Right atrium auricular region (tissue), 2 donors: ENCODE measurements around the gene SLC35D3. TPM values are rescaled to one million over a fixed set of nuclear protein-coding genes. Genes with fewer than 3 reads are reported as not detected.
"Not testable (repeated sequence)": the region's sequence is repeated elsewhere in the genome, so short reads cannot be mapped to it uniquely, and the experiment has no call there.

Experiments
- DNase-seq: peaks from one replicate; pipeline ENCODE4 v3.0.0-alpha.2; 2019; ENCODE audit warnings: low spot score
- H3K27ac ChIP-seq, 2 donors: fragments of 200-600 bp; sonication (generic); 1 replicate in 1 of 2; 2 replicates in 1 of 2; pipeline ENCODE4 v1.5.1; 2016 to 2019
- H3K27me3 ChIP-seq, 2 donors: fragments of 200-600 bp; sonication (generic); one replicate each; pipeline versions ENCODE4 v1.5.1 to v1.6.0; 2017 to 2019
- H3K36me3 ChIP-seq: fragments of 200-600 bp; sonication (generic); one replicate; pipeline ENCODE4 v1.5.1; 2016
- H3K4me1 ChIP-seq, 2 donors: fragments of 200-600 bp; sonication (generic); one replicate each; pipeline versions ENCODE4 v1.5.1 to v1.6.0; 2017 to 2019
- H3K4me3 ChIP-seq, 2 donors: fragments of 200-600 bp; sonication (generic); 1 replicate in 1 of 2; 2 replicates in 1 of 2; pipeline ENCODE4 v1.5.1; 2017 to 2019; ENCODE audit warnings: mild to moderate bottlenecking in 1 of 2, moderate library complexity in 1 of 2
- H3K9me3 ChIP-seq, 2 donors: fragments of 200-600 bp; sonication (generic); one replicate each; pipeline ENCODE4 v1.5.1; 2019
- CTCF ChIP-seq, 2 donors: fragments of 200-600 bp; sonication (generic); IDR thresholded peaks; one replicate each; pipeline ENCODE4 v1.5.1; 2019; ENCODE audit warnings: antibody characterized with exemption in 2 of 2
- total RNA-seq, 2 donors: library from RNA; depleted of rRNA; stranded (reverse); fragments of >200 nt; gene quantifications; one replicate each; pipeline ENCODE4 v1.1.0, GENCODE V29; 2016

Gene SLC35D3
- total RNA-seq, 2 donors from 2014 or later: not detected

GRCh38 chr6:136947037-136947436, 24.9 kb downstream of the SLC35D3 start:
- H3K4me3 ChIP-seq: no peak overlapping the region
- H3K4me1 ChIP-seq: no peaks in the 10 kb centered on the region
- DNase-seq: no peak
- H3K27ac ChIP-seq: no peak overlapping the region
- H3K9me3 ChIP-seq: no peaks in the 10 kb centered on the region
- no peaks in the 10 kb centered on the region for H3K36me3 ChIP-seq
- H3K27me3 ChIP-seq: no peaks in the 10 kb centered on the region
- no peak for TF ChIP-seq CTCF (IDR thresholded peaks at IDR 0.05)

- not testable (repeated sequence) for DNase-seq, H3K4me1 ChIP-seq, H3K36me3 ChIP-seq, H3K4me3 ChIP-seq, H3K9me3 ChIP-seq, H3K27ac ChIP-seq, H3K27me3 ChIP-seq
These were observed 27.9 kb downstream of the SLC35D3 start for GRCh38 chr6:136949957-136950356.

GRCh38 chr6:136950436-136951126, 28.5 kb downstream of the SLC35D3 start:
- H3K4me1 ChIP-seq: no peaks in the 10 kb centered on the region
- H3K4me3 ChIP-seq: no peak overlapping the region
- H3K9me3 ChIP-seq: no peaks in the 10 kb centered on the region
- TF ChIP-seq CTCF (IDR thresholded peaks at IDR 0.05): no peak
- no peak overlapping the region for H3K27ac ChIP-seq
- no peaks in the 10 kb centered on the region for H3K36me3 ChIP-seq
- DNase-seq: no peak
- no peaks in the 10 kb centered on the region for H3K27me3 ChIP-seq

- Histone ChIP-seq H3K4me1 (peaks cover 0 to 8% of the 10 kb centered on the region in 2 donors), H3K4me3 (no peak overlapping the region), H3K27ac (no peak overlapping the region), H3K27me3 (no peaks in the 10 kb centered on the region), H3K36me3 (no peaks in the 10 kb centered on the region), H3K9me3 (no peaks in the 10 kb centered on the region)
- no peak for TF ChIP-seq CTCF (IDR thresholded peaks at IDR 0.05)
- no peak for DNase-seq
These were observed 30.7 kb downstream of the SLC35D3 start for GRCh38 chr6:136952714-136953260.

- peaks cover 0 to 8% of the 10 kb centered on the region in 2 donors for H3K4me1 ChIP-seq
These were observed 33.0 kb downstream of the SLC35D3 start for GRCh38 chr6:136955123-136955522.

More at GRCh38 chr6:136955123-136955522, 33.0 kb downstream of the SLC35D3 start:
- DNase-seq: no peak
- H3K9me3 ChIP-seq: no peaks in the 10 kb centered on the region
- TF ChIP-seq CTCF (IDR thresholded peaks at IDR 0.05): no peak
- no peak overlapping the region for H3K4me3 ChIP-seq
- no peaks in the 10 kb centered on the region for H3K36me3 ChIP-seq
- no peaks in the 10 kb centered on the region for H3K27me3 ChIP-seq
- no peak overlapping the region for H3K27ac ChIP-seq
